Dermis blood vessel endothelial cell (primary cell): ENCODE results near the gene FAM124B. TPM values are rescaled to one million over a fixed set of nuclear protein-coding genes. Genes with fewer than 3 reads are reported as not detected.
"Not testable (repeated sequence)": the region's sequence is repeated elsewhere in the genome, so short reads cannot be mapped to it uniquely, and the experiment has no call there.

Experiments used
- DNase-seq: peaks from one replicate; pipeline ENCODE4 v3.0.0; 2010
- total RNA-seq: library from RNA; depleted of rRNA; stranded (reverse); fragments of >200 nt; gene quantifications from 2 replicates; pipeline ENCODE4 v1.2.3, GENCODE V29; 2014

FAM124B gene
- total RNA-seq, 1 donor from 2014 or later, result 228 TPM

- DNase-seq, result no peak
These were observed 11.5 kb upstream of the FAM124B start for GRCh38 chr2:224413381-224413780.

DNA sequence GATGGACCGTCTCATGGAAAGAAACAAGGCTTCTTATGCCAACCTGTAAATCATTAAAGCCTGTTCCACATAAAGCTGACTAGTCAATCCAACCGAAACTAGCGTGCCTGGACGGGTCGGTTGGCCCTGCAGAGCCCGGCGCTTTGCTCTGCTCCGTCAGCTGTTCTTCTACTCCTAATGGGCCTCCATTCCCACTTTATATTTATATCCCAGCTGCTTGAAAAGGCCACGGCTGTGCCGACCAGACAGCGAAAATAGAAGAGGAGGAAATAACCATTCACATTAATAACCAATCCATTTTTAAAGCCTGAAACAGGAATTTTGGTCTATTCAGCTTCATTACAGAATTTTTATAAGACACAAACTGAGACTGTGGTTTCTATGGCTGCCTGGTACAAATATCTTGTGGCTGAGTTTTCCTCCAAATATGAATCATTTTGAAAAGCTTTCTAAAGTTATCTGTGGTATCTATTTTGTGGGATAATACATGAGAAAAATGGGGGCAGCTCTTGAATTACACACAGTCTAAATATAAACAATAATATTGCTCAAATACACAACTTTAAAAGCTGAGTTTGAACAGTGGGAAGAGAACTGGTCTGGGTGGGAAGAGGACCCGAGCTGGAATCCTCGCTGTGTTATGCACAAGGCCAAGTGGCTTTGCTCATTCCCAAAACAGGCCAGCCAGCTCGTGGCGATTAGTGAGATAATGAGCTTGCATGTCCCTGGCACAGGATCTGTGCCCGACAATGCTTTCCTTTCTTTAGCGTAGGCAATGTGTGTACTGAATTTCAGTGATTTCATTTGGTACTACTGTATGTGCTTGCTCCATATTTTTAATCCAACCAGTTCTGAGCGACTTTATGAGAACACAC lies 10.5 kb upstream of the FAM124B start:
- no peak for DNase-seq

GRCh38 chr2:224410946-224411561 lies 9.1 kb upstream of the FAM124B start:
- DNase-seq, result no peak

DNA sequence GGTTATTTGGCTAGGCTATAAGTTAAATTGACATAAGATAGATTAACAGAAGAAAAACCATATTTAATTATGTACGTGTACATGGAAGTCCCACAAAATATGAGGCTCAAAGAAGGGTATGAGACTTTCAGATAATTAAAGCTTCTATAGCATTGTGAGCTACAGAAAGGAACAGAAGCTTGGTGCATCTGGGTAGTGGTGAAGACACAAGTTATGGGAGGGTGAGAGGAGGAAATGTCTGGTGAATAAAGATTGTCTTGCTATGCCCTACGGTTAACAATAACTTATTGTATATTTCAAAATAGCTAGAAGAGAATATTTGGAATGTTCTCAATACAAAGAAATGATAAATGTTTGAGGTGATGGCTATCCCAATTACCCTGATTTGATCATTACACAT lies 6.8 kb upstream of the FAM124B start:
- peak; percentile 62 for DNase-seq

- DNase-seq, result peak; percentile 100
These were observed 5.4 kb upstream of the FAM124B start for GRCh38 chr2:224407241-224407701.

GRCh38 chr2:224405841-224406370 lies 4.0 kb upstream of the FAM124B start:
- DNase-seq, result peak; percentile 94

DNA sequence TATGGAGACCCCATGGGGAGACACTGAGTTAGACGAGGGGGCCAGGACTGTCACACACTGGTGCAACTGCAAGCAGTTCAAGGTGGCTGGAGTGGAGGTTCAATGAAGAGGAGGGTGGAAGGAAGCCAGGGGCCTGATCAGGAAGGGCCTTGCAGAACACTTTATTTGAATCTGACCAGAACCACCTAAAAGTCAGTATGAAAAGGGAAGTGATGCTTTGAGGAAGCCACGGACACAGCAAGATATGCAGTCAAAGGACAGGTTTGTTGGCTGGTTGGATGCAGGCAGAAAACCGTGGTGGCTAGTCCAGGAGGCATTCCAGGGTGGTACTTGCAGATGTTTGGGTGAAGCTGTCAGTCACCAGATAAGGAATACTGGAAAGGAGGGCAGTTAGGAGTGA lies 3.5 kb upstream of the FAM124B start:
- no peak for DNase-seq

- DNase-seq, result no peak
These were observed 2.9 kb upstream of the FAM124B start for GRCh38 chr2:224404796-224405195.

- DNase-seq, result no peak
These were observed 1.8 kb upstream of the FAM124B start for GRCh38 chr2:224403657-224404056.

GRCh38 chr2:224400886-224401632 lies 848 bp downstream of the FAM124B start:
- peak; percentile 67 for DNase-seq

DNA sequence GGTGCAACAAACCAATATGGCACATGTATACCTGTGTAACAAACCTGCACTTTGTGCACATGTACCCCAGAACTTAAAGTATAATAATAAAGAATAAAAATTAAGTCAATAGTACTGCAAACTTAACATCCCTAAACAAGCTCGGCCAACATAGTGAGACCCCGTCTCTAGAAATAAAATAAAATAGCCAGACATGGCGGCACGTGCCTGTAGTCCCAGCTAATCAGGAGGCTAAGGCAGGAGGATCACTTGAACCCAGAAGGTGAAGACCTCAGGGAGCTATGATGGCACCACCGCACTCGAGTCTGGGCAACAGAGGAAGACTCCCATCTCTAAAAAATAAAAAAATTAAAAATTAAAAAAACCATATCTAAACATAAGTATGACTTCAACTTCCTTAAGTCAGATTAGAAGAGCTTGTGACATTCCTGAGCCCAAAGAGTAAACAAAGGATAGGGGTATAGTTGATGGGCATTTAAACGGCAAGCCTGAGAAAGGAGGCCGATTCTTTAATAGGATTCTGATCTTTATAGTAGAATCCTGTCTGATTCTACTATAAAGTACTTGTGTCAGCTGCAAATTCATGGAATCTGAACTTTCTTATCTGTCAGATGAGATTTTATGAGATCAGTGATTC lies 1.6 kb downstream of the FAM124B start:
- no peak for DNase-seq

DNA sequence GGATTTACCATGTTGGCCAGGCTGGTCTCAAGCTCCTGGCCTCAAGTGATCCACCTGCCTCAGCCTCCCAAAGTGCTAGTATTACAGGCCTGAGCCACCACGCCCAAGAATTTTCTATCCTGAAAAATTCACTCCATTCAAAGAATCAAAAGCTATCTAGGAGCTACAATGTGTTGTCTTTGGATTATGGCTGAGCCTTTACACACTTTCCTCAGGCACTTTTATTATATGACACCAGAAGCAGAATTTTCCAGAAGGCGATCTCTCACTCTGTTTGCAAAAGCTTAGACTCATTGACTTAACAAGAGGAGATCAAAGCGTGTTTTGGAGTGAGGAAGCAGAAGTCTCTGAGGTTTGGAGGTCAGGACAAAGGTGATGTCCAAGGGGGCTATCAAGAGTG lies 3.6 kb downstream of the FAM124B start:
- DNase-seq, result no peak

- DNase-seq, result not testable (repeated sequence)
These were observed 4.8 kb downstream of the FAM124B start for GRCh38 chr2:224397100-224397499.

DNA sequence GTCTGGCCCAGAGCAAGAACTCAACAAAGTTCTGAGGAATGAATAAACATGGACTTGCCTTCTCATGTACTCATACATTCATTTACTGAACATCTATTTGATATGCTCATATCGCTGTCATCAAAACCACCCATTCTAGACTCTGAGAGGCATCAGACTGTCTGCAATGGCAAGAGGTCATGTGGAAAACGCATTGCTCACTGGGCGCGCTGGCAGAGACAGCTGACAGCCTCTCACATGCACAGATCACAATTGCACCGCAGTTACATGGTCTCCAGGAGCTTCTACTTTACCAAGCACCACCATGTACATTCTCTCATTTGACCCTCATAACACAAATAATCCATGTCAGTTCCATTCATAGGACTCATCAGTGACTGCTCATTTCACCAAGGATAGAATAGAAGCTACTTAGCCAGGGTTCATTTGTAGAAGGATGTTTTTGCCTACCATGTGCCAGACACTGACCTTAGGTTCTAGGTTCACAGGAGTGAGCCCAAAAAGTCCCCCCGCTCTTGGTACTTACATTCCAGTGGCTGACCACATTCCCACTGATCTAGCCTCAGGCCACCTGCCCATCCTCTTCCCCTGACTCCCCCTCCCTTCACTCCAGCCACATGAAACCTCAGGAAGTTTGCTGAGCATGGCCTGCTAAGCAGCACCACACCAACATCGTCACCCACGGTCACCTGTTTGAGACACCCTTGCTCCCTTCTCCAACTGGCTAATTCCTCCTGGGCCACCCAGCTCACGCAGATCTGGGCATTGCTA lies 6.1 kb downstream of the FAM124B start:
- DNase-seq, result no peak

DNA sequence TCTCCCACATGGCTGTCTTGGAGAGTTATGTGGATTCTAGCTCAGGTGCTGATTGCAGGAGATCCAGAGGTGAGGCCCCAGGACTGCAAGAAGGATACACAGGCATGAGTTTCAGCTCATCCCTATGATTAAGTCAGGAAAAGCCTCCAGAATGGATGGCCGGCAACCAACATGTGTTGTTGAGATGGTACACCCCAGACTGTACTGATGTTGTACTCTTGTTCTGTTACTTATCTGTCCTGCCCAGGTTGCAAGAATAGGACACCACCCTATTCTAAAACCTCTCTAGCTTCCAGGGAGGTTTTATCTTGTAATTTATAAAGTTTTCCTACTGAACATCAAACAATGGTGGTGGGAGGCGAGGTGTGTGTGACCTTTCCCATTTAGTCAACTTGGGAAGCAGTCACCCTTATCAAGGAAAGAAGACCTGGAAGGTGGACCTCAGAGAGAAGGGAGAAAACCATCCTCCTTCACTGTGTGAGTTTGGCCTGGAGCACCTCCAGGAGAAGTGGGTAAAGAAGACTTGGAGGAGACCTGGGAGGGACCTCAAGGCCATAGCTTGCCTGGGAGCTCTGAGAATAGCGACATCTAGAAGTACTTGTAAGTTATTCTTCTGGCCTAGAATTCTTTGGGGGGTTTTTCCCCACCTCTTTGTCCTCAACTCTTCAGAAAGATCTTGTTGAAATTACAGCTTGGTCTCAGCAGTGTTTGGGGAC lies 8.6 kb downstream of the FAM124B start:
- DNase-seq, result no peak

DNA sequence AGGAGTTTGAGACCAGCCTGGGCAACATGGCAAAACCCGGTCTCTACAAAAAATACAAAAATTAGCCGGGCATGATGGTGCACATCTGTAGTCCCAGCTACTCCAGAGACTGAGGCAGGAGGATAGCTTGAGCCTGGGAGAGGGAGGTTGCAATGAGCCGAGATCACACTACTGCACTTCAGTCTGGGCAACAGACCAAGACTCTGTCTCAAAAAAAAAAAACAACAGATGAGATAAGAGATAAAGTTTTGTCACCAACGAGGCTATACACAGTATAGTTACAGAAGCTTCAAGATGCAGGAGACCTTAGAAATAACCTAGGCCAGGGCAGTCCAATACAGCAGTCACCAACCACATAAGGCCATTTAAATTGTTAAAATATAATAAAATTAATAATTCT lies 9.4 kb downstream of the FAM124B start:
- no peak for DNase-seq

GRCh38 chr2:224389317-224389716 lies 12.6 kb downstream of the FAM124B start:
- DNase-seq, result peak; percentile 50

DNA sequence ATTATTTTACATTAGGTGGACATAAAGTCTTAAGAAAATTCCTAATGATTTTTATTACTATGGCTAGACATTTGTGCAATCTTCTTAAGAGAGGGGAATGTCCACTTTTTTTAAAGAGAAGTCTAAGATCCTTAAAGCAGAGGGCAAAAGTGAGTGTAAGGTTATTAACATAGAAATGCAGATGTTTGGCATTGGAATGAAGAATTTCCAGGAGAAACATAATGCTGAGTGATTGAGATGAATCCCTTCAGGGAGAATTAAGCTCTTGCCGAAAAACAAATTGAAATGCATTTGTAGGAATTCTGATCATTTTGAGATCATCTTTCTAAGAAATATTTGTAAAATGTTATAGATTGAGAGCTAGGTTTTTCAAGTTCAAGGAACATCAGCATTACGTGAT lies 15.0 kb downstream of the FAM124B start:
- DNase-seq, result no peak

DNA sequence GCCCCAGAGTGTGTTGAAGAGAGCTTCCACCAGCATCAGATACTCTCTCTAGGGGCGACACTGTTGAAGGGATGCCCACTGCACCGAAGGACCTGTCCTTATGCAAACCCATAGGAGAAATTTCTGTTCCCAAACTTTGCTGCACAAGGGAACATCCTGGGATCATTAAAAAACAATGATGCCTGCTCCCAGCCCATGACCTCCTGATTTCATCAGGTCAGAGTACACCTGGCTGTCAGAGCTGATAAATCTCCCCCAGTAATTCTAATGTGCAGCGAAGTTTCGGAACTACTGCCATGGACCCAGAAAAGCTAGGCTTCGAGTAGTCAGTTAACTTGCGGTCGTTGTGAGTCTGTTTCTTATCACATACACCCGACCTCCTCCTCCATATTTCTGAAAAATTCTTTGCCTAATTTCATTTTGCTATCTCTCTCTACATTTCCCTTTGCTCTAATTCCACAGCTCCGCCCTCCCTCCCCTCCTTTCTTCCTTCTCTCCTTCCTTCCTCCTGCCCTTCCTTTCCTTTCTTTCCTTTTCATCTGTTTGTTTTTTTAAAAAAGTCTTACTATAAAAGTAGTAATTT lies 18.8 kb downstream of the FAM124B start:
- DNase-seq, result no peak

DNA sequence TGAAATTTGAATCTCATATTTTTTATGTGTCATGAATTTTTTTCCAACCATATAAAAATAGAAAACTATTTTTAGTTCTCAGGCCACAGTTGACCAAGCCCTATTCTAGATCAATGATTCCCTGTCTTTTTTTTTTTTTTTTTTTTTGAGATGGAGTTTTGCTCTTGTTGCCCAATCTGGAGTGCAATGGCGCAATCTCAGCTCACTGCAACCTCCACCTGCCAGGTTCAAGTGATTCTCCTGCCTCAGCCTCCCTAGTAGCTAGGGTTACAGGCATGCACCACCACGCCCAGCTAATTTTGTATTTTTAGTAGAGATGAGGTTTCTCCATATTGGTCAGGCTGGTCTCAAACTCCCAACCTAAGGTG lies 19.6 kb downstream of the FAM124B start:
- DNase-seq, result not testable (repeated sequence)
